Tibial nerve (tissue), 4 donors: Measurements from ENCODE around the gene COMP.

ENCODE experiments used
- EP300 ChIP-seq, 2 donors: sonication (generic); formaldehyde crosslinking; IDR thresholded peaks; one replicate each; pipeline ENCODE4 v1.6.1; 2017; ENCODE audit warnings: antibody characterized with exemption in 2 of 2, mild to moderate bottlenecking in 1 of 2
- POLR2A ChIP-seq, 2 donors: fragments of 450-650 bp; IDR thresholded peaks; one replicate each; pipeline ENCODE4 v1.6.1; 2017; ENCODE audit warnings: antibody characterized with exemption in 2 of 2, mild to moderate bottlenecking in 2 of 2, moderate library complexity in 2 of 2
- TF ChIP-seq, protein P1 (sequence below), 5 experiments: fragments of 200-600 bp in 3 of 5; fragments of 450-650 bp in 2 of 5; sonication (generic) in 3 of 5; IDR thresholded peaks; one replicate each; pipeline ENCODE4 v1.5.1; 2016 to 2019; ENCODE audit warnings: antibody characterized with exemption in 5 of 5, mild to moderate bottlenecking in 3 of 5, moderate library complexity in 2 of 5

DNA sequence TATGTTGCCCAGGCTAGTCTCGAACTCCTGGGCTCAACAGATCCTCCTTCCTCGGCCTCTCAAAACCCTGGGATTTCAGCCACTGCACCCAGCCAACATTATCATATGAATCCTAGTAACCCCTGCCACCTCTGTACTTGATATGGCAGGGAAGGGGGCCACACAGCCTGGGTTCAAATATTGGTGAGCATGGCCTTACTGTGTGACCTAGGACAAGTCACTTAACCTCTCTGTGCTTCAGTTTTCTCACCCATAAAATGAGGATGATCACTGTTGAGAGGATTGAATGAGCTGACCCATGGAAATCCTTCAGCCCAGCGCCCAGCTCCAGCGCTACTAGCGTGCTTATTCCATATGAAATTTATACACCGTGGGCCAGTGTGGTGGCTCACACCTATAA is 3.6 kb upstream of the COMP start:
- TF ChIP-seq, protein P1, sequence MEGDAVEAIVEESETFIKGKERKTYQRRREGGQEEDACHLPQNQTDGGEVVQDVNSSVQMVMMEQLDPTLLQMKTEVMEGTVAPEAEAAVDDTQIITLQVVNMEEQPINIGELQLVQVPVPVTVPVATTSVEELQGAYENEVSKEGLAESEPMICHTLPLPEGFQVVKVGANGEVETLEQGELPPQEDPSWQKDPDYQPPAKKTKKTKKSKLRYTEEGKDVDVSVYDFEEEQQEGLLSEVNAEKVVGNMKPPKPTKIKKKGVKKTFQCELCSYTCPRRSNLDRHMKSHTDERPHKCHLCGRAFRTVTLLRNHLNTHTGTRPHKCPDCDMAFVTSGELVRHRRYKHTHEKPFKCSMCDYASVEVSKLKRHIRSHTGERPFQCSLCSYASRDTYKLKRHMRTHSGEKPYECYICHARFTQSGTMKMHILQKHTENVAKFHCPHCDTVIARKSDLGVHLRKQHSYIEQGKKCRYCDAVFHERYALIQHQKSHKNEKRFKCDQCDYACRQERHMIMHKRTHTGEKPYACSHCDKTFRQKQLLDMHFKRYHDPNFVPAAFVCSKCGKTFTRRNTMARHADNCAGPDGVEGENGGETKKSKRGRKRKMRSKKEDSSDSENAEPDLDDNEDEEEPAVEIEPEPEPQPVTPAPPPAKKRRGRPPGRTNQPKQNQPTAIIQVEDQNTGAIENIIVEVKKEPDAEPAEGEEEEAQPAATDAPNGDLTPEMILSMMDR (IDR thresholded peaks at IDR 0.05) = no peak
- TF ChIP-seq EP300 (IDR thresholded peaks at IDR 0.05) (no peak), POLR2A (IDR thresholded peaks at IDR 0.05) (no peak)
